H1 (cell line): Measurements from ENCODE around the gene TRIM45. TPM values are rescaled to one million over a fixed set of nuclear protein-coding genes. Genes with fewer than 3 reads are reported as not detected.

ENCODE experiments used
- CHD7 ChIP-seq: fragments of 300-600 bp; sonication (generic); IDR thresholded peaks from 2 replicates; pipeline ENCODE4 v1.7.1; 2012; ENCODE audit warnings: low read length, moderate library complexity, mild to moderate bottlenecking, inconsistent platforms; ENCODE audit not compliant: insufficient replicate concordance
- EP300 ChIP-seq, 2 experiments: IDR thresholded peaks; 1 replicate in 1 of 2; 2 replicates in 1 of 2; pipeline ENCODE4 v1.6.1; 2011 to 2012; ENCODE audit warnings: low read depth in 2 of 2, low read length in 2 of 2, mild to moderate bottlenecking in 2 of 2, borderline replicate concordance in 1 of 2, inconsistent platforms in 1 of 2, moderate library complexity in 1 of 2
- MAFK ChIP-seq: IDR thresholded peaks from 2 replicates; pipeline ENCODE4 v1.6.1; 2012; ENCODE audit warnings: low read depth, mild to moderate bottlenecking, improper control_type of control experiment, low read length
- polyA plus RNA-seq, 7 experiments: library from polyadenylated mRNA; depleted of rRNA in 3 of 7; stranded (reverse) in 5 of 7; unstranded in 2 of 7; fragments of >200 nt in 5 of 7; fragments of 200-250 nt in 2 of 7; gene quantifications; 1 replicate in 5 of 7; 2 replicates in 1 of 7; 4 replicates in 1 of 7; pipeline versions ENCODE4 v1.2.1 to v1.2.3, GENCODE V29; 2011 to 2013; ENCODE audit warnings: missing spikeins in 2 of 7, mixed read lengths in 2 of 7
- total RNA-seq: library from RNA; stranded (reverse); fragmentation: NEBNext Ultra II Directional; extraction: Animal tissue kit (Norgen Biotek cat#: 25700); gene quantifications from 2 replicates; pipeline ENCODE4 v1.2.1, GENCODE V29; 2021

The TRIM45 gene
- total and polyA plus RNA-seq, 2 of the 8 experiments (the other 6 are each of a cell fraction or from before 2014, with no cell fraction given), result 13.7 to 16.7 TPM

- TF ChIP-seq CHD7 (no peak), EP300 (IDR thresholded peaks at IDR 0.05; ENCODE audit: borderline replicate concordance in 1 of 2, low read depth in 2 of 2, low read length in 2 of 2) (no peak), MAFK (no peak)
Observed at GRCh38 chr1:117069220-117069844, 52.2 kb downstream of the TRIM45 start (continued).
